ENCODE measurements around the gene ZC3H18. TPM values are rescaled to one million over a fixed set of nuclear protein-coding genes. Genes with fewer than 3 reads are reported as not detected.

ZC3H18 gene
- total and polyA plus RNA-seq, 2 donors (not counting 1 experiment from before 2014, with no cell fraction given) = 7.9 to 9.4 TPM

DNA sequence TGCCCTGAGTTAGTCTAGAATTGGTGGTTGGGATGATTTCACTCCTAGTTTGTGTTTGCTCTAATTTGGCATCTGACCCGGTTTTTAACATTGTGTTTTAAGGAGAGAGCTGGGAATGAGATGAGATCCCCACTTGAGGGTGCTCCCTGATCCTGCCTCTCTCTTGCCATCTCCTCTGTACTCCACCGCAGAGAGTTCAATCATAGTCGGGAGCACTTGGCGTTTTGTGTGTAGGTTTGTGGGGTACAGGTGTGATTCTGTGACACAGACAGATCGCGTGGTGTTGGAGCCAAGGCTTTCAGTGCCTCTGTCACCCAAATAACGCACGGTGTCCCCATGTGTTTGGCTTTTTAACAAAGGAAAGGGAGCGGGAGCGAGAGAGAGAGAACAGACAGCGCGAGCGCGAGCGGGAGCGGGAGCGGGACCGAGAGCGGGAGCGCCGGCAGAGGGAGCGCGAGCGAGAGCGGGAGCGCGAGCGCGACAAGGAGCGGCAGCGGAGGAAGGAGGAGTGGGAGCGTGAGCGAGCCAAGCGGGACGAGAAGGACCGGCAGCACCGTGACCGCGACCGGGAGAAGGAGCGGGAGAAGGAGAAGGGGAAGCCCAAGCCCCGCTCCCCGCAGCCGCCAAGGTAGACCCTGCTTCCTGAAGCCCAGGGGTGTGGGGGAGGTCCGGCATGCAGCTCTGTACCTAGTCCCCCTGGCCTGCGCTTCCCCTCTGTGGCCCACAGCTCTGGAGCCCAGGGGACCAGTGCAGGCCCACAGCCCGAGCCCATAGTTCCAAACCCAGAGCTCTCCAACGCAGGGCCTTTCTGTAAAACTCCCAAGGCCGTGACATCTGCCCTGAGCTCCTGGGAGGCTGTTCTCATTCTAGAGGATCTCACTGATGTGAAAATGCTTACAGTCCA is 41.0 kb downstream of the ZC3H18 start:
- Histone ChIP-seq H2AFZ (ENCODE audit: low read length) (no peak overlapping the region), H3K4me2 (ENCODE audit: extremely low read depth, insufficient read depth, low read length) (no peak overlapping the region), H3K27me3 (ENCODE audit: control insufficient read depth, insufficient read depth, low read length) (no peaks in the 10 kb centered on the region), H3K4me3 (replicated peaks in 1 of 4; ENCODE audit: control extremely low read depth in 1 of 4, insufficient read depth in 1 of 4, low read depth in 3 of 4, low read length in 4 of 4) (no peak overlapping the region), H3K4me1 (ENCODE audit: control insufficient read depth, extremely low read depth, insufficient read depth, low read length) (peaks cover 3% of the 10 kb centered on the region), H4K20me1 (ENCODE audit: control insufficient read depth, extremely low read depth, insufficient read depth, low read length) (no peaks in the 10 kb centered on the region), H3K36me3 (ENCODE audit: control insufficient read depth, insufficient read depth, low read length) (peaks cover 12% of the 10 kb centered on the region), H3K27ac (ENCODE audit: insufficient read depth, low read length) (no peak overlapping the region), H3K9ac (ENCODE audit: insufficient read depth, low read length) (no peak overlapping the region), H3K9me3 (ENCODE audit: control insufficient read depth, insufficient read depth, low read depth, low read length) (no peaks in the 10 kb centered on the region), H3K79me2 (ENCODE audit: control insufficient read depth, insufficient read depth, low read length) (peaks cover 2% of the 10 kb centered on the region)
- TF ChIP-seq EZH2 (IDR thresholded peaks at IDR 0.05; ENCODE audit: low read length, missing control alignments) (no peak), CTCF (conservative IDR thresholded peaks at IDR 0.05 in 1 of 2, IDR thresholded peaks at IDR 0.05 in 1 of 2; ENCODE audit: low read depth in 1 of 2, low read length in 2 of 2) (no peak)
- no peak for DNase-seq (ENCODE audit: low read depth in 2 of 2)

DNA sequence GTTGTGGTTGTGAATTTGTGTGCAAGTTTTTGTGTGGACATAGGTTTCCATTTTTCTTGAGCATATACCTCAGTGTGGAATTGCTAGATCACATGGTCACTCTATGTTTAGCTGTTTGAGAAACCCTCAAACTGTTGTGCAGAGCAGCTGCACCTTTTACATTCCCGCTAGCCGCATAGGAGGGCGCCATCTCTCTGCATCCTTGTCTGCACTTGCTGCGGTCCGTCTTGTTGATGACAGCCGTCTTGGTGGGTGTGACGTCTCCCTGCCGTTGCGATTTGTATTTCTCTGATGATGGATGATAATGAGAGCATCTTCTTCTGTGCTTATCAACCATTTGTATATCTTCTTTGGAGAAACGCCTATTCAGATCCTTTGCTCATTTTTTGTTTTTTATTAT is 43.1 kb downstream of the ZC3H18 start:
- Histone ChIP-seq H3K79me2 (ENCODE audit: control insufficient read depth, insufficient read depth, low read length) (peaks cover 2% of the 10 kb centered on the region), H3K9ac (ENCODE audit: insufficient read depth, low read length) (no peak overlapping the region), H3K9me3 (ENCODE audit: control insufficient read depth, insufficient read depth, low read depth, low read length) (no peaks in the 10 kb centered on the region), H3K4me2 (ENCODE audit: extremely low read depth, insufficient read depth, low read length) (no peak overlapping the region), H4K20me1 (ENCODE audit: control insufficient read depth, extremely low read depth, insufficient read depth, low read length) (no peaks in the 10 kb centered on the region), H3K4me1 (ENCODE audit: control insufficient read depth, extremely low read depth, insufficient read depth, low read length) (peaks cover 3% of the 10 kb centered on the region), H3K36me3 (ENCODE audit: control insufficient read depth, insufficient read depth, low read length) (peaks cover 8% of the 10 kb centered on the region), H3K4me3 (replicated peaks in 1 of 4; ENCODE audit: control extremely low read depth in 1 of 4, insufficient read depth in 1 of 4, low read depth in 3 of 4, low read length in 4 of 4) (no peak overlapping the region), H3K27me3 (ENCODE audit: control insufficient read depth, insufficient read depth, low read length) (no peaks in the 10 kb centered on the region), H2AFZ (ENCODE audit: low read length) (no peak overlapping the region), H3K27ac (ENCODE audit: insufficient read depth, low read length) (no peak overlapping the region)
- DNase-seq (ENCODE audit: low read depth in 2 of 2) = no peak
- TF ChIP-seq CTCF (conservative IDR thresholded peaks at IDR 0.05 in 1 of 2, IDR thresholded peaks at IDR 0.05 in 1 of 2; ENCODE audit: low read depth in 1 of 2, low read length in 2 of 2) (no peak), EZH2 (IDR thresholded peaks at IDR 0.05; ENCODE audit: low read length, missing control alignments) (no peak)

DNA sequence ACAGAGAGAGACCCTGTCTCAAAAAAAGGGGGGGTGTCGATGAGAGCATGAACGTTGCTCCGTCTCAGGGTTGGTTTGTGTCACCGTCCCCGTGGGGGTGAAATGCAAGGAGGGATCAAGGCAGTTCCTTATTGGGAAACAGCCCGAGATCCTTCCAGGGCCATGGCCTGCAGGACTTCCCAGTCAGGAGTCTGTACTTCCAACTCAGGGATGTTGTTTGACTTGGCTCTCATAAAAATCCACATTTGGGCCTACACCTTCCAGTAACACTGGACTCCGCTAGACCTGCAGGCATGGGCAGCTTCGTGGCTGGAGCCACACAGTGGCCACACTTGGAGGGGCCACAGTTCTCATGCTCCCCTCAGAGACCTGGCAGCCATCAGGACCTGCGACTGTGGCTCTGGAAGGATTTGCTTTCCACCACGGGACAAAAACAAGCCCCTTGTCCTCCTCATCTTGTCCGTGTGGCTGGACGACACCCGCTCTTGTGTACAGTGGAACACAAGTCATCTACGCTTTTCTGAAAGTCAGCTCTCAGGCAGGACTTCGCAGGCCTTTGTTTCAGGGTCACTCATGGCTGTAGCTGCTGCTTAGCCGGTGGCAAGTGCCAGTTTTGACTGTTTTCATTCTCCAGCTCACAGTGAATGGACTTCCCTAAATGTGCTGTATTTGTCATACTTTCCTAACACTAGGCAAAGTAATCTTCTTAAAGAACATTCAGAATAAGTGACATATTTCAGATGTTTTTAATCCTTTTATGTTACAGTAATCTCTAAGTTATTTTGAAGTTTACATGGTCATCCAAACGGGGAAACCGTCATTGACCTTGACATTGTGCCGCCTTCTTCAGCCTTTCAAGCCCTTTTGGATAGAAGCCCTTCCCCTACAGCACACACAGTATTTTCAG is 44.0 kb downstream of the ZC3H18 start:
- Histone ChIP-seq H4K20me1 (ENCODE audit: control insufficient read depth, extremely low read depth, insufficient read depth, low read length) (no peaks in the 10 kb centered on the region), H3K27ac (ENCODE audit: insufficient read depth, low read length) (no peak overlapping the region), H3K27me3 (ENCODE audit: control insufficient read depth, insufficient read depth, low read length) (no peaks in the 10 kb centered on the region)

More for the DNA sequence above, 44.0 kb downstream of the ZC3H18 start:
- H2AFZ ChIP-seq (ENCODE audit: low read length) = no peak overlapping the region
- TF ChIP-seq CTCF (conservative IDR thresholded peaks at IDR 0.05 in 1 of 2, IDR thresholded peaks at IDR 0.05 in 1 of 2; ENCODE audit: low read depth in 1 of 2, low read length in 2 of 2) (no peak), EZH2 (IDR thresholded peaks at IDR 0.05; ENCODE audit: low read length, missing control alignments) (no peak)
- H3K4me1 ChIP-seq (ENCODE audit: control insufficient read depth, extremely low read depth, insufficient read depth, low read length) = peaks cover 3% of the 10 kb centered on the region
- no peak overlapping the region for H3K4me2 ChIP-seq (ENCODE audit: extremely low read depth, insufficient read depth, low read length)
- H3K9ac ChIP-seq (ENCODE audit: insufficient read depth, low read length) = no peak overlapping the region
- H3K79me2 ChIP-seq (ENCODE audit: control insufficient read depth, insufficient read depth, low read length) = peaks cover 2% of the 10 kb centered on the region
- DNase-seq (ENCODE audit: low read depth in 2 of 2) = peak in 1 of 2 donors; percentile 28
- H3K36me3 ChIP-seq (ENCODE audit: control insufficient read depth, insufficient read depth, low read length) = peaks cover 8% of the 10 kb centered on the region
- H3K4me3 ChIP-seq (replicated peaks in 1 of 4; ENCODE audit: control extremely low read depth in 1 of 4, insufficient read depth in 1 of 4, low read depth in 3 of 4, low read length in 4 of 4) = no peak overlapping the region
- no peaks in the 10 kb centered on the region for H3K9me3 ChIP-seq (ENCODE audit: control insufficient read depth, insufficient read depth, low read depth, low read length)
